IMR-90 (cell line): ENCODE data around the gene CD96. TPM values are rescaled to one million over a fixed set of nuclear protein-coding genes. Genes with fewer than 3 reads are reported as not detected.

Experiments used
- polyA plus RNA-seq, 3 experiments: library from polyadenylated mRNA; depleted of rRNA; stranded (reverse); fragments of >200 nt; gene quantifications; 2 replicates each; pipeline ENCODE4 v1.2.3, GENCODE V29; 2012; ENCODE audit warnings: low replicate concordance in 1 of 3
- total RNA-seq: library from RNA; depleted of rRNA; stranded (reverse); fragments of >200 nt; gene quantifications from 2 replicates; pipeline ENCODE4 v1.2.3, GENCODE V29; 2012; rRNA removed

Gene CD96
- total and polyA plus RNA-seq, 2 of the 4 experiments (the other 2 are of a cell fraction): 0.05 to 0.18 TPM

Other genes starting within 250 kb of the CD96 start
- 0.72 and 1.1 TPM in 2 replicates for gene ZBED2, start 53.1 kb downstream of the CD96 start, total RNA-seq
- 0.36 and 0.51 TPM in 2 replicates for gene ZBED2, start 53.1 kb downstream of the CD96 start, polyA plus RNA-seq (2012; rRNA removed)
- 2.2 and 2.5 TPM in 2 replicates for gene PLCXD2, start 132.5 kb downstream of the CD96 start, total RNA-seq
- gene PLCXD2, start 132.5 kb downstream of the CD96 start, polyA plus RNA-seq (2012; rRNA removed): 0.55 and 0.57 TPM in 2 replicates